ENCODE data around the gene TTLL11. TPM values are rescaled to one million over a fixed set of nuclear protein-coding genes. Genes with fewer than 3 reads are reported as not detected.

The TTLL11 gene
- total and polyA plus RNA-seq, 8 donors, result 3.4 to 7.5 (median 5.5) TPM

GRCh38 chr9:121966706-121967105 is 126.4 kb downstream of the TTLL11 start:
- no peak for TF ChIP-seq CTCF (IDR thresholded peaks at IDR 0.05)
- no peaks in the 10 kb centered on the region for H3K27me3 ChIP-seq
- no peaks in the 10 kb centered on the region for H3K4me1 ChIP-seq
- no peak for FAIRE-seq
- no peaks in the 10 kb centered on the region for H3K36me3 ChIP-seq
- intact Hi-C loops (cut with DNase I), result no loop called here
- no peak overlapping the region for H3K4me3 ChIP-seq
- ATAC-seq, result no peak
- H3K9me3 ChIP-seq, result no peaks in the 10 kb centered on the region
- WGBS, 2 donors, result 95 to 100% methylated on average over 1 of the region's 1 CpG
- DNase-seq, result no peak
- H3K27ac ChIP-seq, result no peak overlapping the region

- no peak for TF ChIP-seq CTCF (IDR thresholded peaks at IDR 0.05)
- no peaks in the 10 kb centered on the region for H3K27me3 ChIP-seq
- H3K27ac ChIP-seq, result no peak overlapping the region
- no peaks in the 10 kb centered on the region for H3K36me3 ChIP-seq
- no peak for FAIRE-seq
- WGBS, 2 donors, result 81 to 83% methylated on average over 8 of the region's 8 CpGs
- no peak for ATAC-seq
- H3K9me3 ChIP-seq, result no peaks in the 10 kb centered on the region
- DNase-seq, result no peak
- intact Hi-C loops (cut with DNase I), result no loop called here
- H3K4me3 ChIP-seq, result no peak overlapping the region
- no peaks in the 10 kb centered on the region for H3K4me1 ChIP-seq
Observed at GRCh38 chr9:121963528-121963995, 129.5 kb downstream of the TTLL11 start.

- no peak overlapping the region for H3K27ac ChIP-seq
- WGBS, 2 donors, result 93% methylated on average over 1 of the region's 1 CpG
Observed at GRCh38 chr9:121962421-121962820, 130.7 kb downstream of the TTLL11 start.

GRCh38 chr9:121960665-121961064 is 132.4 kb downstream of the TTLL11 start:
- WGBS, 2 donors, result 95 to 96% methylated on average over 7 of the region's 7 CpGs
- no peak overlapping the region for H3K4me3 ChIP-seq
- ATAC-seq (no peak), DNase-seq (no peak), FAIRE-seq (no peak)
- H3K27ac ChIP-seq, result no peak overlapping the region
- no peaks in the 10 kb centered on the region for H3K4me1 ChIP-seq
- no peaks in the 10 kb centered on the region for H3K27me3 ChIP-seq
- no peaks in the 10 kb centered on the region for H3K9me3 ChIP-seq
- no peaks in the 10 kb centered on the region for H3K36me3 ChIP-seq
- intact Hi-C loops (cut with DNase I), result no loop called here
- TF ChIP-seq CTCF (IDR thresholded peaks at IDR 0.05), result no peak

More at GRCh38 chr9:121962421-121962820, 130.7 kb downstream of the TTLL11 start:
- no peak for DNase-seq
- intact Hi-C loops (cut with DNase I), result no loop called here
- H3K9me3 ChIP-seq, result no peaks in the 10 kb centered on the region
- no peaks in the 10 kb centered on the region for H3K36me3 ChIP-seq
- TF ChIP-seq CTCF (IDR thresholded peaks at IDR 0.05), result no peak
- FAIRE-seq, result no peak
- H3K4me1 ChIP-seq, result no peaks in the 10 kb centered on the region
- no peaks in the 10 kb centered on the region for H3K27me3 ChIP-seq
- no peak for ATAC-seq
- no peak overlapping the region for H3K4me3 ChIP-seq

- WGBS, 2 donors, result 87 to 90% methylated on average over 4 of the region's 4 CpGs
- no peak for TF ChIP-seq CTCF (IDR thresholded peaks at IDR 0.05)
- H3K4me3 ChIP-seq, result no peak overlapping the region
- H3K4me1 ChIP-seq, result no peaks in the 10 kb centered on the region
- no peaks in the 10 kb centered on the region for H3K27me3 ChIP-seq
- H3K9me3 ChIP-seq, result no peaks in the 10 kb centered on the region
- DNase-seq (no peak), FAIRE-seq (no peak), ATAC-seq (no peak)
- H3K36me3 ChIP-seq, result no peaks in the 10 kb centered on the region
- intact Hi-C loops (cut with DNase I), result no loop called here
- H3K27ac ChIP-seq, result no peak overlapping the region
Observed at GRCh38 chr9:121958530-121958929, 134.6 kb downstream of the TTLL11 start.

Data from pancreas (tissue), 10 donors.